Forelimb muscle (tissue), 1 donor: Measurements from ENCODE around the gene GRPR. TPM values are rescaled to one million over a fixed set of nuclear protein-coding genes. Genes with fewer than 3 reads are reported as not detected.
"Not testable (repeated sequence)": the region's sequence is repeated elsewhere in the genome, so short reads cannot be mapped to it uniquely, and the experiment has no call there.

ENCODE experiments used
- DNase-seq: peaks from one replicate; pipeline ENCODE4 v3.0.0-alpha.2; 2013; ENCODE audit warnings: low read depth
- polyA plus RNA-seq: library from polyadenylated mRNA; unstranded; fragments of 120-200 nt; gene quantifications from one replicate; pipeline ENCODE4 v1.2.1, GENCODE V29; 2013; ENCODE audit not compliant: insufficient read length

GRPR gene
- polyA plus RNA-seq, 1 donor = 0.72 TPM

DNA sequence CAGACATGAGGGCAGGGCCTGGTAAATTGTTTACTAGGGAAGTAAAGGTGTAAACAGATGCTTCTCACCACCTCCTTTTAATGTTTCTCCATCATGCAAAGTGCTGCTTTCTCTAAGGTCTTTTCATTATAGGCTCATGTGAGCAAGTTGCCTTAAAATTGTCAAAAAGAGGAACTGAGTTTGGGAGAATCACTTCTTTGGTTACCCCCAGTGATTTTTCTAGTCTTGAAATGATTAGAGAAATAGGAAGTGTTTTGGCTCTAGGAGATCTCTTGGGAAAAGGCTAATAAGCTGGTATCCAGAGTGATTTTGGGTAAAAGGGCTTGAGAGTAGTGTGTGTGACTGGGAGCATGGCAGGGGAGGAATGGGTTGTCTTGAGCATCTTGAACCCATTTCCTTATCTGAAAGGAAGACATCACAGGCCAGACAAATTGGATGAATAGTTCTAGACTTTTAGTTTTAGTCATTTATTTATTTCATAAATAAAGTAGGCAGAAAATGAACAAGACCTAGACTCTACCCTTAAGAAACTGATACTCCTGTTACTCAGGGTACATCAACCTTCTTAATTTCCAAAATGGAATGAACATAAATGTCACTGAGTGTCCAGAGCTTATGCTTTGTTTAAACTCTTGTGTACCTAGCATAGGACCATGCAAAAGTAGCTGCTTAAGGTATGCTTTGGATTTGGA lies 14.2 kb downstream of the GRPR start:
- DNase-seq = no peak

DNA sequence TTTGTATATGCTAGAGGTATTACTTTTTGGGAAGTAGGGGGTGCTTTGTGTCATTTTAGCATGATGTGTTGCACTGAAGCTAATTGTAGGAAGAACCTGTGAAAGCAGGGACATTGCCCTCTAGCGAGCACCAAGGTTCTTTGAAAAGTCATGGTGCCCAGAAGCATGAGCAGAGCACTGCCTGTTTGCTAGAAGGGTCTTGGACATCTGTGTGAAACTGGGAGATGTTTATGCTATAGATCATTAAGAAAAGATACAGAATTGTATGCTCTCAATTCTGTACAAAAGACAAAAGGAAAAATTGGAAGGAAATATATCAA lies 14.7 kb downstream of the GRPR start:
- DNase-seq = no peak

DNA sequence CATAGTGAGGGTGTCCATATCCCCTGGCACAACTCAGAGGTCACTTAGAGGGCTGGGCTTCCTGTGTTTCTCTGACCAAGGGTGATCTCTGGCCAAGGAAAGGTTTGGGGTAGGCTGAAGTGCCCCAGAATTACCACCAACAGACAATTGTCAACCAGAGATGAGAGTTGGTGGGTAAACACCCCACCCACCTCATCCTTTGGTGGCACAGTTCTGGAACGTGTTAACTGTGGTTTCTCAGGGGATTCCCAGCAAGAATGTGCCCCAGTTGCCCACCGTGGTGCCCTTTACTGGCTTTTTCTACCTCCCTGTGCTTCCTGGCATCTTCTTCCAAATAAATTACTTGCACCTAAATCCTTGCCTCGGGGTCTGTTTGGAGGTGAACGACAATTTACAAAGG lies 17.1 kb downstream of the GRPR start:
- no peak for DNase-seq

DNA sequence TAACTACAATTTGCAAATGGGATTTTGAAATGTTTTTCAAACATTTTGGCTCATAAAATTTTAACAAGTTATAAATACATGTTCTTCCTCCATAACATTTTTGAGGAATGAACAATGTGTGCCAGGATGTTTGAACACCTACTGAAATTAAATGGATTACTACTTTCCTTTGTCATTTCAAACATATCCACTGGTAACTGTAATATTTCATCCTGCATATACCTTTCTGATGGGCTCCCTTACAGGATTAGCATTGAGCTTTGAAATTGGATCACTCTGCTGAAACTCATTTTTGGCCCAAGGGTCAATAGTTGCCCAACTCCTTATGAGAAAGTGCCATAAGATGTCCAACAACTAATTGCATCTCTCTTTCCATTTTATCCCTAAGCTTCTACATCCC lies 17.6 kb downstream of the GRPR start:
- no peak for DNase-seq

DNA sequence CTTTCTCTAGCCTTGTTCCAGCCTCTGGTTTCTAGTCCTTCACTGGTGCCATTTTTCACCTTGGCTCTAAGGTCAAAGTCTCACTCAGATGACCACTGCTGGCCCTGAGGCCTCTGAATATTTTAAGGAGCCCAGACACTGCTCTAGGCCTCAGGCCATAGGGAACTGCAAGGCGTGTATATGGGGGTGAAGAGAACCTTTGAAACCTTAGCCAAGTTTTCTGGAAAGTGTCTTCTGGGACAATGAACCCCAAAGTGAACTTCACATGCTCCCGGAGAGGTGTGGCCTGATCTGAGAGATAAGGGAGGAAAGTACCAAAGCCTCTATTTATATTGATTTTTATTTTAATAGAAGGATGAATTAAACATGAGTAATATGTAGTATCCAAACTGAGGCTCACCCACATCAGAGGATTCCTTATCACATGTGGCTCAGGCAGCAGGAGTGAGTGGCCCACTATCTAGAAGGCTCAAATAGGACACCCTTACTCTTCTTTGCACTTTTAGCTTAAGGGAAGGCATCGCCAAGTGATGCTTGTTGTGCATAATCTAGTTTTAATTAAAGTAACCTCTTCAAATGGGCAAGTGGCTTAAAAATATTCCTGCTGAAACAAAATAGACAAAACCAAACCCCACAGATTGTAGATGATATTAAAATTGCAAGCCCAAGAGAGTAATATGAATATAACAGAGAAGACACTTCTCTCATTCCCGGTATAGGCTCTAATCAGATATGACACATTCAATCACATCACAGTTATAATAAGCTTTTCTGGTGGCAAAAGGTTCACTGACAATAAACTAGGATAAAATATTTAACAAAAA lies 18.3 kb downstream of the GRPR start:
- no peak for DNase-seq

DNA sequence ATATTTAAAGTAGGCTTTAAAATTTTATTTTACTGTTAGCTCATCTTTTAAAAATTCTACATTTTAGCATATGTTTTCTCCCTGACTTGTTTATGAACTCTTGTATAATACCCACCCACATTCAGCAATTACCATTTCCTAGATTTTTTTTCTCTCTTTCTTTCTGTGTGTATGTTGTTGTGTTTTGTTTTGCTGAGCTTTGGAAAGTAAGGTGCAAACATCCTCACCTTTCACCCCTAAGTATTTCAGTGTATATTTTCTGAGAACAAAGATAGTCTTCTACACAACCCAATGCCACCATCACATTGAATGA lies 18.8 kb downstream of the GRPR start:
- DNase-seq = no peak

DNA sequence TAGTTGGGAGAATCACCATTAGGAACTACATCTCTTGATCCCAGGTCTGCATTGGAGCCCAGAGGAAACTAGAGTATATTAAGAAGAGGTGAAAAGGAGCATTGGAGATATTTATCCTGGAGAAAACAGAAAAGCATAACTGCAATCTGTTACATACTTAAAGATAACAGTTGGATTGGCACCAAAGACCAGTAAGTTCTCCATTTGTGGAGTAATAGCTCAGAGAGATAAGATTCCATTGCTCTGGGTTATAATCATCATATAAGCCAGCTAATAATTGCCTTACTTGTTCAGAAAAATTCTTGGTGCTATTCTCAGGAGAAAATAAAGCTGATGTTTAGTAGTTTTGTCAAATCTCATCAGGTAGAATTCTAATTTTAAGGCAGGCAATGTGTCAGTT lies 20.6 kb downstream of the GRPR start:
- no peak for DNase-seq

DNA sequence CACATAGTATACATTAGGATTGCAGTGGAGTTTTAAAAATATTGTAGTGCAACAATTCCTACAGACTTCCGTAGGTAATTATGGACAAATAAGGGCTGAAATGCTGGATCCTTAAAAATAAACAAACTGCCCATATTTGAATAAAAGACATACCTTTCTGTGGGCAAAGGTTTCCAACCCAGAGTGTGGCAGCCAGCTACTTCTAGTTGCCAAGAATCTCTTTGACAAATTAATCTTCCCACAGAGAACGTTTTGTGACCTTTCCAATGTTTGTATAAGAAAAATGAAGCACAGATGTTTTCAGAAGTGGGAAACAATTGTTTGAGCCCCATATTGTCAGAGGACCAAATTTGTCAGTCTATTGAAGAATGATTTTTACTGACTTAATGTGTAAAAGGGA lies 21.1 kb downstream of the GRPR start:
- no peak for DNase-seq

DNA sequence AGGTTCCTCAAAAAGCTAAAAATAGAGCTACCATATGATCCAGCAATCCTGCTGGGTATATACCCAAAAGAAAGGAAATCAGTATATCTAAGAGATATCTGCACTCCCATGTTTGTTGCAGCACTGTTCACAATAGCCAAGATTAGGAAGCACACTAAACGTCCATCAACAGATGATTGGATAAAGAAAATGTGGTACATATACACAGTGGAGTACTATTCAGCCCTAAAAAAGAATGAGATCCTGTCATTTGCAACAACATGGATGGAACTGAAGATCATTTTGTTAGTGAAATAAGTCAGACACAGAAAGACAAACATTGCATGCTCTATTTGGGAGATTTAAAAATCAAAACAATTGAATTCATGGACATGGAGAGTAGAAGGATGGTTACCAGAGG lies 21.7 kb downstream of the GRPR start:
- DNase-seq = not testable (repeated sequence)

DNA sequence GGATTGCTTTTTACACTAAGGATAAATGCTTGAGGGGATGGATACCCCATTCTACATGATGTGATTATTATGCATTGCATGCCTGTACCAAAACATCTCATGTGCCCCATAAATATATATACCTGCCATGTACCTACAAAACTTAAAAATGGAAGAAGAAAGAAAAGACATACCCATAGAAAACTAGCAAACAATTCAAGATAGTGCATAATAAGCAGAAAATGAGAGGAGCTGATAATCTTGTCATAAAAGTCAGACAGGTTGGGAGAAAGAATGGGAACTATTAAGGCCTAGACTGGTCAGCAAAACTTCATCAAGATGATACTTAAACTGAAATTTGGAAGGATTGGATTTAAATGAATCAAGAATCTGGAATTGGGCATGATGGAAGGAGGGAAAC lies 22.3 kb downstream of the GRPR start:
- DNase-seq = no peak

DNA sequence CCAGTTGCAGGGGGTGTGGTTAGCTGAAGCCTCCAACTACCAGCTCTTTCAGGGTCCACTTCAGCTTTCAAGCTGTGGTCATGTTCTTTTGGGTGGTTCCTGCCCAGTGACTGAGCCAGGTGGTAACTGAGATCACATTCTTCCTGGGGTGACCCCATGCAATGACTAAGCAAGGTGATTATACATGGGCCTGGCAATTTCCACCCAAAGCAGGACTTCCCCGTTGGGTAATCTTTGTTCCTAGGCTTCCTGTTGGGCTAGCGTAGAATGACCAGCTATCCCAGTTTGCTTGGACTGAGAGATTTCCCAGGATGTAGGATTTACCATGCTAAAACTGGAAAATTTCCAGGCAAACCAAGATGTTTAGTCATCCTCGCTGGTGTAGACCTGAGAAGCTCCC lies 25.5 kb downstream of the GRPR start:
- no peak for DNase-seq

DNA sequence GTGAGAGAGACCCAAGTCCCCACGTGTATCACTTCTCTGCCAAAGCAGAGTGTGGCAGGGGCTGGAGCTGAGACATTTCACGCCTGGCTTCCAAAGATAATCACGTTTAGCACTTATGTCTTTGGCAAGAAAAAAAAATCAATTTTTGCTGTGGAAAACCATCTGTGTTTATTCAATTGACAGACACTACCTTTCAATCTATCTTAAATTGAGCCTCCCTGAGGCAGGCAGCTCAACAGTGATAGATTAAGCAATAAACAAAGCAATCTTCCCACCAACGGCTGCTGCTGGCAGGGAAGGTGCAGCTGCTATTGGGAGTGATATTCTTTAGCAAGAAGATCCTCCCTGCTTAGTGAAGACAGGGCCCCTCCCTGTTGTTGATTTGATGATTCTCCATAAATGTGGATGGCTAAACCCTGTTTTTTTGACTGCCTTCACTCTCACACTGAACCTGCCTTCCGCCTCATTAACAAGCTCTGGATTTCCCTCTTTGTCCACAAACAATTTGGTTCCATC lies 32.3 kb downstream of the GRPR start:
- DNase-seq = no peak

DNA sequence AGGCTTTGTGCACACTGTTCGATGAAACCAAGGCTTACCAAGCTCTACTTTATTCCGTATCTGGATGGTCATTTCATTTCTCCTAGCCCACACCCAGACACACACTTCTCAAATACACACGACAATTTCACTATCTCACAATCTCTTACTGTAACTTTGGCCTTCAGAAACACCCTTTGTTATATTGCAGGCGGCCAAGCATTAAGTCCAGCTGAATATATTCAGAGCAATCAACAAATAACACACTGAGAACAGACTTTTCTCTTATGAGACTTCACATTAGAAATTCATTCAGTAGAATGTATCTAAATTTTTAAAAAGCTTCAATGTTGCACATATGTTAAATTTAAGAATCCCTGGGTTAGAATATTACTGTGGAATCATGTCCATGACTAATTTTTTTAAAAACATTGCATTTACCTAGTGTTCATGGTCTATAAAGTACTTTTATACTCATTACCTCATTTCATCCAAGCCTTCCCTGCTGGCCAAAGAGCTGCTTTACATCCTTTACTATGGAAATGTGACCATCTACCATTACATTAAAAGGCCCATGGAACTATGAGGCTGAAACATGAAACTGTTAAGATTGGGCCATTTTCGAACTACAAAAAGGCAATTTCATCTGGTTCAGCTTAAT lies 33.4 kb downstream of the GRPR start:
- no peak for DNase-seq

DNA sequence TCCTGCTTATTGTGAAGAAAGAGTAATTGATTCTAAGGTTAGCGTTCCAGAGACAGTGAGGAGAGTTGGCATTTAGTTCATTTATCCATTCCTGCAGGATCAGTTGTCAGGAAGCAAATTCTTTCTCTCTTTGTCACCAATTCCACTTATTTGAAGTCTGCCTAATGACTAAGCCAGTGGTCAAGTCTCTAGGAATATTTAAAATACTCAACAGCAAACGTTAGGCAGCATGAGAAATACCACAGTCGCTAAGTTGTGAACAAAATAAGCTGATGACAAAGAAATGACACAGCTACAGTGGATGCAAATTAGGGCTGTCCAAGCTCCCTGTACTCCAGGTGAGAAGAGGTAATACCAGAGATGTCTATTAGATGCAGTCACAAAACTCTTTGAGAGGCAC lies 37.4 kb downstream of the GRPR start:
- DNase-seq = no peak

DNA sequence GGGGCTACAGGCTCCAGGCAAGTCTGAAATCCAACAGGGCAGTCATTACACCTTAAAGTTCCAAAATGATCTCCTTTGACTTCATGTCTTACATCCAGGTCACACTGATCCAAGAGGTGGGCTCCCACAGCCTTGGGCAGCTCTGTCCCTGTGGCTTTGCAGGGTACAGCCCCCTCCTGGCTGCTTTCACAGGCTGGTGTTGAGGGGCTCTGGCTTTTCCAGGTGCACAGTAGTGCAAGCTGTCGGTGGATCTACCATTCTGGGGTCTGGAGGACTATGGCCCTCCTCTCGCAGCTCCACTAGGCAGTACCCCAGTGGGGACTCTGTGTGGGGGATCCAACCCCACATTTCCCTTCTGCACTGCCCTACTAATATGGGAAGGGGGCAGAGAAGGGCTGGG lies 37.8 kb downstream of the GRPR start:
- not testable (repeated sequence) for DNase-seq

DNA sequence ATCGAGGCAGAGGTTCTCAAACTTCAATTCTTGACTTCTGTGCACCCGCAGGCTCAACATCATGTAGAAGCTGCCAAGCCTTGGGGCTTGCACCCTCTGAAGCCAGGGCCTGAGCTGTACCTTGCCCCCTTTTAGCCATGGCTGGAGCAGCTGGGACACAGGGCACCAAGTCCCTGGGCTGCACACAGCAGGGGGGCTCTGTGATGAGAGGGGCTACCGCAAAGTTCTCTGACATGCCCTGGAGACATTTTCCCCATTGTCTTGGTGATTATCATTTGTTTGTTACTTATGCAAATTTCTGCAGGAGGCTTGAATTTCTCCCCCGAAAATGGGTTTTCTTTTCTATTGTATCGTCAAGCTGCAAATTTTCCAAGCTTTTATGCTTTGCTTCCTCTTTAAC lies 39.0 kb downstream of the GRPR start:
- DNase-seq = no peak

DNA sequence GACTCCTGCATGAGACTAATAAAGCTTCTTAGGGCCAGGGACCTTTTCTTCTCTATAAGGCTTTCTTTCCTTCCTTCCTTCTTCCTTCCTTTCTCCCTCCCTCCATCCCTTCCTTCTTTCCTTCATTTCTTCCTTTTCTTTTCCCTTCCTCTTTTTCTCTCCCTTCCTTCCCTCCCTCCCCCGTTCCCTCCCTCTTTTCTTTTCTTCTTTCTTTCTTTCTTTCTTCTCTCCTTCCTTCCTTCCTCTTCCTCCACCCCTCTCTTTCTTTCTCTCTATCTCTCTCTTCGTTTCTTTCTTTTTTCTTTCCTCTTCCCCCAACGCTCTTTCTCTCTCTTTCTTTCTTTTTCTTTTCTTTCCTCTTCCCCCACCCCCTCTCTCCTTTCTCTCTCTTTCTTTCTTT lies 41.4 kb downstream of the GRPR start:
- no peak for DNase-seq

DNA sequence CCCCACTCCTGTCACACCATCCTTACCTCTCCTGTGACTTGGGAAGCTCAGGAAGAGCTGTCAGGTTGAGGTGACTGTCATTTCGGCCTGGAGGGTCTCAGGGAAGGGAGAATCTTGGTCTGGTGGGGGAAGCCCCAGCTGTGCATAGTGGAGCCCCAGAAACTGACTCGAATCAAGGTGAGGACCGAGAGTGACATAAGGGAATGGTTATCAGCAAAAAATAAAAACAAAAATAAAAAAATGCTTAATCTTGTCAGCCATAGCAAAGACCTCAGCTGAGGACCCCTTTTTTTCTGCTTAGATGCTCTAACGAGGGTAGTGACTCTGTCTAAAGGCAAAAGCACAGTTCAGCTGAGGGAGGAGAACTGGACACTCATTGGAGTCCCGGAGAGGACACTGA lies 43.8 kb downstream of the GRPR start, which contains the start of gene MAGEB17:
MAGEB17 (plus strand) TSS at position 301 of the 400 bp plus-strand sequence. CDS start 2,902 bp downstream, outside the sequence.
- no peak for DNase-seq

DNA sequence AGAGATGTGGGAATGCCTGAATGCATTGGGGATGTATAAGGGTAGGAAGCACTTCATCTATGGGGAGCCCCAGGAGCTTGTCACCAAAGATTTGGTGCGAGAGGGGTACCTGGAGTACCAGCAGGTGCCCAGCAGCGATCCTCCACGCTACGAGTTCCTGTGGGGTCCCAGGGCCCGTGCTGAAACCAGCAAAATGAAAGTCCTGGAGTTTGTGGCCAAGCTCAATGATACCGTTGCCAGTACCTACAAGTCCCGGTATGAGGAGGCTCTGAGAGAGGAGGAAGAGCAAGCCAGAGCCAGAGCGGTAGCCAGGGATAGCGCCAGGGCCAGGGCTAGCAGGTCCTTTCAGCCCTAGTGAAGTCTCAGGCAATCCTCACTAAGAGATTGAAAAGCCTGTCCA lies 47.7 kb downstream of the GRPR start:
- no peak for DNase-seq

DNA sequence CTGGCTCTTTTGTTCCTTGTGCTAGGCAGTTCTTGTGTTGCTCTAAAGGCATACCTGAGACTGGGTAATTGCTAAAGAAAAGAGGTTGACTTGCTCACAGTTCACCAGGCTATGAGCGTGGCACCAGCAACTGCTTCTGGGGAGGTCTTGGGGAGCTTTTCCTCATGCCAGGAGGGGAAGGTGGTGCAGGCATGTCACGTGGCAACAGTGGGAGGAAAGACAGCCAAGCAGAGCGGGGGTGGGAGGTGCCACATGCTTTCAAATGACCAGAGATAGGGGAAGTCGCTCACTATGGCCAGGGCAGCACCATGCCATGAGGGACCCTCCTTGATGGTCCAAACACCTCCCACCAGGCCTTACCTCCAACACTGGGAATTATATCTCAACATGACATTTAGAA lies 48.6 kb downstream of the GRPR start:
- no peak for DNase-seq

DNA sequence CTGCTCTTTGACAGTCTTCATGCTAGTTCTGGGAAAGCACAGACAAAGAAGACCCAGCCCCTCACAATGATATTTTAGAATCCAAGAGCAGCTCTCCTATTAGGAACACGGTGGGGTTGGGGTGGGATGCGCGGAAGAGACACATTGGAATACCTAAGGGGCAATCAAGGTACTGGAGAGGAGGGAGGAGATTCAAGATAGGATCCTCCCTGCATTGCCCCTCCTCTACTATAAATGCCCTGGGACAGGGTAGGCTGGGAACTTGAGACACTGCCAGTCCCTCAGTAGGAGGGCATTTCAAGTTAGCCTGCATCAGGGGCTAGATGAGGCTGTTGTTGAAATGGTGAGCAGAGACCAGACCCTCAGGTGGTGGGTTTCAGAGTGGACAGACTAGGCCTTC lies 49.0 kb downstream of the GRPR start:
- DNase-seq = no peak

DNA sequence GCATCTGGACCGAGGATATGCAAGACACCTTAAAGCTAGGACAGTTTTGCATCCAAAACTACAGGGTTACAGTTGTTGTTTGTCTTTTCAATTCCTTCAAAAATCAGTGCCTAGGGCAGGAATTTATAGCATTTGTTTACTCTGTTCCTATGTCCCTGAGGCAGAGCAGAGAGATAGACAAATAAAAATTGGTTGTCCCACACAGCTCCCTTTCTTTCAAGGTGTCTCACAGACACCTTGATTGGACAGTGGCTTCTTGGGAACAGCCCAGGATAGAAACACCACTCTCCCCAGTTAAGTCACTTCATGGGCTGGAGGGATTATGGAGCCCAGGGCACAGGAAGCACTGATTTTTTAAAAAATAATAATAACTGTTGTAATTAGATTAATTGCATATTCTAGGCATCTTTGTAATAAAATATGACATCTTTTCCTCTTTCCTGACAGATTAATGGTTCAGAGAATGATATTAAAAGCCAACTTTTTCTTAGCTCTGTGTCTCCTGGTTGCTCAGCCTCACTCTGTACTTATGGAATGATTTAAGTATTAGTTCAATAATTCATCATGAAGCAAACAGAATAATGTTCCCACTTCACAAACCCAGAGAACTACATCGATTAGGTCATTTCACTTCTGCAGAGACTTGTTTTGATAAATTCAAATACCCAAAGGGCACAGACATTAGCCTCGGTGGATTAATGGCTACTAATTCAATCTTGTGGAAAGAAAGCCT lies 52.1 kb downstream of the GRPR start:
- no peak for DNase-seq
